Measurements from ENCODE around the gene SBK1.
A peak's percentile ranks its signal among the peaks of the same experiment; 100 is the strongest.
"Not testable (repeated sequence)": the region's sequence is repeated elsewhere in the genome, so short reads cannot be mapped to it uniquely, and the experiment has no call there.

SBK1 gene

GRCh38 chr16:28291651-28292626 is at the start of gene SBK1:
TSS of gene SBK1 (plus strand) at chr16:28292525. CDS start at chr16:28317392, 24,867 bp downstream.
- peak; percentile 87 for DNase-seq

- not testable (repeated sequence) for DNase-seq
Observed at GRCh38 chr16:28249483-28249882, 42.8 kb upstream of the SBK1 start.

- DNase-seq, result no peak
Observed at GRCh38 chr16:28250999-28251398, 41.3 kb upstream of the SBK1 start.

GRCh38 chr16:28254158-28254557 is 38.2 kb upstream of the SBK1 start:
- no peak for DNase-seq

- DNase-seq, result no peak
Observed at GRCh38 chr16:28255838-28256237, 36.5 kb upstream of the SBK1 start.

- DNase-seq, result no peak
Observed at GRCh38 chr16:28257256-28257655, 35.1 kb upstream of the SBK1 start.

DNA sequence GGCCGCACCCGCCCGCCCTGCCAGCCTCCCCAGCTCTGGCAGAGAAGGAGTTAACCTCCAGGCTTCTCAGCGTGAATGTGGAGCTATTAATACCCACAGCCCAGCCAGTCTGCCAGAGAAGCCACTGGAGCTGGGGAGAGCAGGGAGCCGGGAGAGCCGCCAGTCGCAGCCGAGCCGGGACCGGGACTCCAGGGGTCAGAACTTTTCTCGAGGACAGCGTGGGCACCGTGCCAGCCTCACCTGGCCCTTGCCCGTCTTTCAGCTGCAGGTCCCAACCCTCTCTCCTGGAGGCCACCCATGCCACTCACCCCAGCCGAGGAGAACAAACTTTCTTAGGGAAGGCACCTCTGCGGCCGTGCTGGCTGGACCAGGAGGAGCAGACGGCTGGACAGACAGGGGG is 33.8 kb upstream of the SBK1 start:
- no peak for DNase-seq

- DNase-seq, result no peak
Observed at GRCh38 chr16:28259091-28259780, 33.1 kb upstream of the SBK1 start.

GRCh38 chr16:28259781-28260150 is 32.6 kb upstream of the SBK1 start:
- no peak for DNase-seq

DNA sequence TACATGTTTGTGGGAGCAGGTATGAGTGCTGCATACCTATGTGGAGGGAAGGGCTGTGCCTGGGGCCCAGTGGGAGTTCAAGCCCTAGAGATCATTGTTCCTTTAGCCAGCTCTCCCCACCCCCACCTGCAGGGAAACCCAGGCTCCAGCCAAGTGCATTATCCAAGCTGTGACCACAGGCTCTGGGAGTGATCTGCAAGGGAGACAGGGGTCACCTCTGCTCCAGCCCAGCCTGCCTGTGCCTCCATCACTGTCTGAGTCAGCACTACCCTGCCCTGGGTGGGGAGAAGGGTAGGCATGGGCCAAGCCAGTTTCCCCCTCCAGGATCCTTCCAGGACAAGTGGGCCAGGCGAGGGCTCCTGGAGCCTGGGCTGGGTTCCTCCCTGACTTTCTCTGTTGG is 32.1 kb upstream of the SBK1 start:
- DNase-seq, result no peak

GRCh38 chr16:28261942-28262341 is 30.4 kb upstream of the SBK1 start:
- DNase-seq, result no peak

DNA sequence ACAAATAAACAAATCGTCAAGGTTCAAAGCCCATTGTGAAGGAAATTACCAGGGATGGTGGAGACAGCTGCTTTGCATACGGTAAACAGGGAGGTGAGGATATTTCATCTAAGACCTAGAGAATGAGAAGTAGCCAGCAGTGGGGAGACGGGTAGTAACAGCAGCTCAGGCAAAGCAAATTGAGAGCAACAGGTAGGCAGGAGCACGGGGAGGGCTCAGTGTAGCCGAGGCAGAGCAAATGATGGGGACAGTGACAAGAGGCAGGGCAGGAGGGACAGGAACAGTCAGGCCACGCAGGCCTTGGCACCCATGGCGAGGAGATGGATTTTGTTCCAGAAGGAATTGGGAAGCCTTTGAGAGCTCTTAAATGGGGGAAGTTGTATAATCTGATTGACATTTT is 29.0 kb upstream of the SBK1 start:
- no peak for DNase-seq

DNA sequence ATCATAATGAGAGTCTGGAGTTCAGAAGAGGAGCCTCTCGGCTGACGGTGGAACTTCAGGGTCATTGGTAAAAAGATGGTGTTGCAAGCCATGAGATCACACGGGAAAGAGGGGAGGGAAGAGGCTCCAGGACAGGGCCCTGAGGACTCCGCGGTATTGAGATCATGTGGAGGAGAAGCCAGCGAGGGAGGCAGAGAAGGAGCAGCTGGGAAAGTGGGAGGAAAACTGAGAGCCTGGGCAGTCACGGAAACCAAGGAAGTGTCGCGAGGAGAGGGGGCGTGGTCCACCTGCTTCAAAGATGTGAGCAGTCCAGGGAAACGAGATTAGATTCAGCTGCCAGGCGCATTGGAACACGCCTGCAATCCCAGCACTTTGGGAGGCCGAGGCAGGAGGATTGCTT is 27.7 kb upstream of the SBK1 start:
- no peak for DNase-seq

- DNase-seq, result no peak
Observed at GRCh38 chr16:28265822-28266221, 26.5 kb upstream of the SBK1 start.

DNA sequence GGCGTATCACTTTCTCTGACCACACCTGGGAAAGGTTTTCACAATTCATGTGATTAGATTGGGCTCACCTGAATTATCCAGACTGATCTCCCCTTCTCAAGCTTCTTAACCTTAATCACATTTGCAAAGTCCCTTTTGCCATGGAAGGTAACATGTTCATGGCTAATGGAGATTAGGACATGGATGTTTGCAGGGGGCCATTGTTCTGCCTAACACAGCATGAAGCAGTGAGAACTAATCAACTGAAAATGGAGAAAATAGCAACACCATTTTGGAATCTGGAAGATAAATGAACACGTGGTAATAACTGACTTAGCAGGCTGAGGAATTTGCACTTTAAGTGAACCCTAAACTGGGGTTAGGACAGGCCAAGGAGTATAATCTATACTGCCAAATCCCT is 25.0 kb upstream of the SBK1 start:
- DNase-seq, result no peak

- no peak for DNase-seq
Observed at GRCh38 chr16:28273511-28273910, 18.8 kb upstream of the SBK1 start.

DNA sequence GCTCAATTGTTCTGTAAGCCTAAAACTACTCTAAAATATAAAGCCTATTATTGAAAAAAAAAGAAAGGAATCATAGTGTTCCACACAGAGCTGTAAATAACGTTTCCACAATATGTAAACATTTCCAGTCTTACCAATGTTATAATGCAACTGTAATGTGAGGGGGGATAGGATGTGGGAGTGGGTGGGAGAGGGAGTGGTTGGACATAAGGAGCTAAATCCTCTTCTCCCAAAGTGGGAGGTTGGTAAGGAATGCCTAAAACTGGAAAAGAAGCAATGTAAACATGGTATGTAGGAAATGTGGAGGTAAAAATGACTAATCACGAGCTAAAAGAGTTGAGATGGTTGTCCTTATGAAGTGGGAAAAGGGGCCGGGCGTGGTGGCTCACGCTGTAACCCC is 17.6 kb upstream of the SBK1 start:
- no peak for DNase-seq

GRCh38 chr16:28276301-28276700 is 16.0 kb upstream of the SBK1 start:
- DNase-seq, result no peak

DNA sequence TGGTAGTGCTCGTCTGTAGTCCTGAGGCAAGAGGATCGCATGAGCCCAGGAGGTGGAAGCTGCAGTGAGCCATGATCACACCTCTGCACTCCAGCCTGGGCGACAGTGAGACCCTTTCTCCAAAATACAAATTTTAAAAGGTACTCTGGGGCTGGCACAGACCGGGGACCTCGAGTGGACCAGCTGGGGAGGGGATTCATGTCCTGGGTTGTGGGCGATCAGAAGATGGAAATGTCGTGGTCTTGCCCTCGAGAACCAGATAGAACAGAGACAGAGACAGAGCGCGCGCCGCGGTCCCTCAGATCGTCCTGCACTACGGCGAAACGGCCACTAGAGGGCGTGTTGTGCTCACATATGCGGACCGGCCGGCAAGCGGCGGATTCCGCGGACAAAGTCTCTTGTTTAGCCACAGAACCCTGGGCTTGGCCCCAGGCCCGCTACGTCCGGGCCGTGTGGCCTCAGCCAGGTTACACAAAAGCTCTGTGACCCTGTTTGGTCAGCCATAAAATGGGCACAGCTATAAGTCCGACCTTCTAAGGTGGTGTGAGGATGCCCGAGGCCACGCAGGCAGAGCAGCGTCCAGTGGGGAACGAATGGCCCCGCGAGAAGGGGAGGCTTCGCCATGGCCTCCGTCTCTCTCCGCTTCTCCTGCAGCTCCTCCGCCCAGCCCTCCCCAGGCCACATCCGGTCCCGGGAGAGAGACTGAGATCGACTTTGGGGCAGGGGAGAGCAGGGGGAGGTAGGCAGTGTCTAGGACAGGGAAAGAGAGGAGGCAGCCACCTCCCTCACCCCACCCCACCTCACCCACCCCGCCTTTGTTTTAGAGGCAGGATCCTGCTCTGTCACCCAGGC is 14.6 kb upstream of the SBK1 start:
- DNase-seq, result peak; percentile 90

DNA sequence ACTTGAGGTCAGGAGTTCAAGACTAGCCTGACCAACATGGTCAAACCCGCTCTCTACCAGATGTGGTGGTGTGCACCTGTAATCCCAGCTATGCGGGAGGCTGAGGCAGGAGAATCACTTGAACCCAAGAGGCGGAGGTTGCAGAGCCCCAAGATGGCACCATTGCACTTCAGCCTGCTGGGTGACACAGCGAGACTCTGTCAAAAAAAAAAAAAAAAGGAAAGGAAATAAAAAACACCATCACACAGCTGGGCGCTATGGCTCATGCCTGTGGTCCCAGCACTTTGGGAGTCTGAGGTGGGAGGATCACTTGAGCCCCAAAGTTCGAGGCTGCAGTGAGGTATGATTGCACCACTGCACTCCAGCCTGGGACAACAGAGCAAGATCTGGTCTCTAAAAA is 13.3 kb upstream of the SBK1 start:
- DNase-seq, result no peak

DNA sequence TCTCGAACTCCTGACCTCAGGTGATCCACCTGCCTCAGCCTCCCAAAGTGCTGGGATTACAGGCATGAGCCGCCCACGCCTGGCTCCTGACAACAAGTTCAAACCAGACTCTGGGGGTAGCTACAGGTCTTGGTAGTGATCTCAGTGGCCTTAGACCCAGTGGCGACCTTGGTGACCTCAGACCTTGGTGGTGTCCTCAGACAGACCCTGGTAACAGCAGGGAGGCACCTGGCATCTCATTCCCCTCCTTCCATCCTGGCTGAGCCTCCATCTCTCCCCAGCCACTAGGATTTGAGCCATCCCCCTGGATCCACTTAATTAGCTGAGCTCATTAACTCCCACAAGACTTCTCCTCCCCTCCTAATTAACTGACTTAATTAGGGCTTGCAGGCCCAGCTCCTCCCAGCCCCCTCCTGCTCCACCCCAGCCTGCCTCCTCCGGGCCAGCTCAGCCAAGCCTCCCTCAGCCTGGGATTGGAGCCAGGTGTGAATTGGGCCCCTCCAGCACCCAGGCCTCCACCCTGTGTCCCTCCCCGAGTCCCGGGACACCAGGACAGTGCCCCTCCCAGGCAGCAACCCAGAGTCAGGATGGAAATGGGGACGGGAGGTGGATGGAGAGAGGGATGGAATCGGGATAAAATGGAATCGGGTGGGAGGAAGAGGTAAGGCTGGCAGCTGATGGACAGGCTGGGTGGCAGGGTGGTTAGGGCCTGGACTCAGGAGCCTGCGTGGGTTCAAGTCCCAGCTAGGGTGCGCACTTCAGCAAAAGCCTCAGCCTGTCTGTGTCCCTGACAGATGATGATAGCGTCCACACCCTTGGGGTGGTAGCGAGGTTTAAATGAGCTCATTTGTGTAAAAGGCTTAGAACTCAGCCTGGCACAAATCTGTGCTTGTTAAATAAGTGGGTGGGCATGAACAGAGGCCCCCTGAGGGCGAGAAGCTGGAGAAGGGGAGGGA is 11.2 kb upstream of the SBK1 start:
- peak; percentile 52 for DNase-seq

DNA sequence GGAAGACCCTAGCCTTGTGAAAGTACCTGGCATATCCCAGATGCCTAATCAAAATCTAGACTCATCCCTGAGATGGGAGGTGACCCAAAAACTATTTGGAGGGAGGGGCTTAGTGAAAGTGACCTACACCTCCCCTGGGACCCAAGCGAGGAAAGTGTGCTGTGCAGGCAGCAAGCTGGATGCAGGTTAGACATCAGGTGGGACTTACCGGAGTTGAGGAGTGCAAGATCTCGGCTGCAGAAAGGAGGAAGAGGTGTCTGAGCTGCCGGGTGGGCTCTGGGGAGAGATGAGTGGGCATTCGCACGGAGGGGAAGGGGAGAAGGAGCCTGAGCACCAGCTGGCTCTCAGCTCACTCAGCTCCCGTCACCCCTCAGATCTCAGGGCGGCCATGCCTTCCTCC is 10.3 kb upstream of the SBK1 start:
- DNase-seq, result no peak
